Measurements from ENCODE around the gene RSRC1. TPM values are rescaled to one million over a fixed set of nuclear protein-coding genes. Genes with fewer than 3 reads are reported as not detected.
A peak's percentile ranks its signal among the peaks of the same experiment; 100 is the strongest.

The RSRC1 gene
- total RNA-seq, 1 donor from 2014 or later: 36.9 TPM

DNA sequence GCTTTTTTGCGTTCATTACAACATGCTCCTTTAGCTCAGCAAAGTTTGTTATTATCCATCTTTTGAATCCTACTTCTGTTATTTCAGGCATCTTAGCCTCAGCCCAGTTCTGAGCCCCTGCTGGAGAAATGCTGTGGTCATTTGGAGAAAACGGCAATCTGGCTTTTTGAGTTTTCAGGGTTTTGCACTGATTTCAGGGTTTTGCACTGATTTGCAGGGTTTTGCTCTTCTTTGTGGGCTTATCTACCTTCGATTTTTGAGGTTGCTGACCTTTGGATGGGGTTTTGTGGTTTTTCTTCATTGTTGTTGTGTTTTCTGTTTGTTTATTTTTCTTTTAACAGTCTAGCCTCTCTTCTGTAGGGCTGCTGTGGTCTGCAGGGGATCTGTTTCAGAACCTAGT lies 137.4 kb downstream of the RSRC1 start:
- Mint-ChIP-seq H3K27ac (ENCODE audit: unreplicated experiment) (no peak overlapping the region), H3K36me3 (ENCODE audit: low read depth) (peaks cover 30% of the 10 kb centered on the region), H3K9me3 (peaks cover 18% of the 10 kb centered on the region), H3K4me3 (no peak overlapping the region), H3K4me1 (no peaks in the 10 kb centered on the region), H3K27me3 (ENCODE audit: low read depth) (no peaks in the 10 kb centered on the region)
- no peak for DNase-seq (ENCODE audit: low read depth, low spot score)
- TF ChIP-seq, protein P1, sequence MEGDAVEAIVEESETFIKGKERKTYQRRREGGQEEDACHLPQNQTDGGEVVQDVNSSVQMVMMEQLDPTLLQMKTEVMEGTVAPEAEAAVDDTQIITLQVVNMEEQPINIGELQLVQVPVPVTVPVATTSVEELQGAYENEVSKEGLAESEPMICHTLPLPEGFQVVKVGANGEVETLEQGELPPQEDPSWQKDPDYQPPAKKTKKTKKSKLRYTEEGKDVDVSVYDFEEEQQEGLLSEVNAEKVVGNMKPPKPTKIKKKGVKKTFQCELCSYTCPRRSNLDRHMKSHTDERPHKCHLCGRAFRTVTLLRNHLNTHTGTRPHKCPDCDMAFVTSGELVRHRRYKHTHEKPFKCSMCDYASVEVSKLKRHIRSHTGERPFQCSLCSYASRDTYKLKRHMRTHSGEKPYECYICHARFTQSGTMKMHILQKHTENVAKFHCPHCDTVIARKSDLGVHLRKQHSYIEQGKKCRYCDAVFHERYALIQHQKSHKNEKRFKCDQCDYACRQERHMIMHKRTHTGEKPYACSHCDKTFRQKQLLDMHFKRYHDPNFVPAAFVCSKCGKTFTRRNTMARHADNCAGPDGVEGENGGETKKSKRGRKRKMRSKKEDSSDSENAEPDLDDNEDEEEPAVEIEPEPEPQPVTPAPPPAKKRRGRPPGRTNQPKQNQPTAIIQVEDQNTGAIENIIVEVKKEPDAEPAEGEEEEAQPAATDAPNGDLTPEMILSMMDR (conservative IDR thresholded peaks at IDR 0.05): no peak

DNA sequence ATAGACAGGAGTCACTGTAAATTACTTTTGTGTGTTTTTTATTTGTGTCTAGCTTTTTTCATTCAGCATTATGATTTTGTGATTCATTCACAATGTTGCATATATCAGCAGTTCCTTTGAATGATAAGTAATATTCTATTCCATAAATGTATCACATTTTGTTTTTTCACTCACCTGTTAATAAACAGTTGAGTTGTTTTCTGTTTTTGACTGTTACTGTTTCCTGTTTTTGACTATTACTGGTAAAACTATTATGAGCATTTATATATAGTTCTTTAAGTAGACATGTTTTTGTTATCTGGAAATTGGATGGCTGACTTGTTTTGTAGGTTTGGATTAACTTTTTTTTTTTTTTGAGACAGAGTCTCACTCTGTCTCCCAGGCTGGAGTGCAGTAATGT lies 138.4 kb downstream of the RSRC1 start:
- Mint-ChIP-seq H3K4me1 (no peaks in the 10 kb centered on the region), H3K4me3 (no peak overlapping the region), H3K36me3 (ENCODE audit: low read depth) (peaks cover 37% of the 10 kb centered on the region), H3K9me3 (peaks cover 22% of the 10 kb centered on the region), H3K27me3 (ENCODE audit: low read depth) (no peaks in the 10 kb centered on the region), H3K27ac (ENCODE audit: unreplicated experiment) (no peak overlapping the region)
- TF ChIP-seq, protein P1 (conservative IDR thresholded peaks at IDR 0.05): no peak
- DNase-seq (ENCODE audit: low read depth, low spot score): no peak

DNA sequence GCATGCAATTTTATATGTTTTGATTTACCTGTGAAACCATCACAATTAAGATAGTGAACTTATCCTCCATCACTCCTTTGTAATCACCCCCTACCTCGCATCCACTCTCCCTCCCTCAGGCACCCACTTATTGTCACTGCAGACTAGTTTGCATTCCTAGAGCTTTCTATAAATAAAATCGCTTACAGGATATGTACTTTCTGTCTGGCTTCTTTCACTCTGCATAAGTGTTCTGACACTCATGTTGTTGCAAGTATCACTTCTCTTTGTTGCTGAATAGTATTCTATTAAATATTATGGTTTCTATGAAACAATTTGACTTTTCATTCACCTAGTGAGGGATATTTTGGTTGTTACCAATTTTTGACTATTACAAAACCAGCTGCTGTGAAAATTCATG lies 139.3 kb downstream of the RSRC1 start:
- Mint-ChIP-seq H3K27ac (ENCODE audit: unreplicated experiment) (no peak overlapping the region), H3K4me3 (no peak overlapping the region), H3K27me3 (ENCODE audit: low read depth) (no peaks in the 10 kb centered on the region), H3K36me3 (ENCODE audit: low read depth) (peaks cover 41% of the 10 kb centered on the region), H3K4me1 (no peaks in the 10 kb centered on the region), H3K9me3 (peaks cover 23% of the 10 kb centered on the region)
- TF ChIP-seq, protein P1 (conservative IDR thresholded peaks at IDR 0.05): no peak
- no peak for DNase-seq (ENCODE audit: low read depth, low spot score)

DNA sequence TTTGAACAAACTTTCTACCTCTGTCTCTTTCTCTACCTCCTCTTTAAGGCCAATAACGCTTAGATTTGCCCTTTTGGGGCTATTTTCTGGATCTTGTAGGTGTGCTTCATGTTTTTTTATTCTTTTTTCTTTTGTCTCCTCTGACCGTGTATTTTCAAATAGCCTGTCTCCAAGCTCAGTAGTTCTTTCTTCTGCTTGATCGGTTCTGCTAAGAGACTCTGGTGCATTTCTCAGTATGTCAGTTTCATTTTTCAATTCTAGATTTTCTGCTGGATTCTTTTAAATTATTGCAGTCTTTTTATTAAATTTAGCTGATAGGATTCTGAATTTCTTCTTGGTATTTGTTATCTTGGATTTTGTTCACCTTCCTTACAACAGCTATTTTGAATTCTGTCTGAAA lies 148.7 kb downstream of the RSRC1 start:
- Mint-ChIP-seq H3K4me3 (no peak overlapping the region), H3K27me3 (ENCODE audit: low read depth) (no peaks in the 10 kb centered on the region), H3K36me3 (ENCODE audit: low read depth) (peaks cover 45% of the 10 kb centered on the region), H3K27ac (ENCODE audit: unreplicated experiment) (no peak overlapping the region), H3K4me1 (peaks cover 10% of the 10 kb centered on the region), H3K9me3 (peaks cover 9% of the 10 kb centered on the region)
- TF ChIP-seq, protein P1 (conservative IDR thresholded peaks at IDR 0.05): no peak
- DNase-seq (ENCODE audit: low read depth, low spot score): no peak

DNA sequence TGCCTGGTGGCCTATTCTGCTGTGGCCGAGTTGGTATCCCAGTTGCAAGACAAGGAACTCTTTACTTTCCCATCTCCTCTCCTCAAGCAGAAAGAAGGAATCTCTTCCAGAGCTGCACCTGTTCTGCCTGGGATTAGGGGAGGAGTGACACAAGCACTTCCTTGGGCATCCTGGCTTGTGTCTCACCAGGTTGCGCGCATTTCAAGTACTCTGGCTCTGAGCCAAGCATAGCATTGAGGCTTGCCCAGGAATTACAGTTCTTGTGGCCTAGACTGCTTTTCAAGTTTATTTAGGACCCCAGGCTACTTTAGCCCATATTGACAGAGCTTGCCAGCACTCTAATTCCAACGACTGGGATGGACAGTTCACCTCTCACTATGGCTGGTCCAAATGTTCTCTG lies 150.5 kb downstream of the RSRC1 start:
- Mint-ChIP-seq H3K4me3 (no peak overlapping the region), H3K27ac (ENCODE audit: unreplicated experiment) (peak overlapping the region; percentile 65), H3K36me3 (ENCODE audit: low read depth) (peaks cover 39% of the 10 kb centered on the region), H3K9me3 (peaks cover 14% of the 10 kb centered on the region), H3K27me3 (ENCODE audit: low read depth) (no peaks in the 10 kb centered on the region), H3K4me1 (peaks cover 10% of the 10 kb centered on the region)
- TF ChIP-seq, protein P1 (conservative IDR thresholded peaks at IDR 0.05): no peak
- DNase-seq (ENCODE audit: low read depth, low spot score): no peak

All from neural crest cell (in vitro differentiated cells).